ENCODE data around the gene NHP2. TPM values are rescaled to one million over a fixed set of nuclear protein-coding genes. Genes with fewer than 3 reads are reported as not detected.
"Not testable (repeated sequence)": the region's sequence is repeated elsewhere in the genome, so short reads cannot be mapped to it uniquely, and the experiment has no call there.

The NHP2 gene
- total RNA-seq, 2 donors from 2014 or later: 270 to 284 TPM

DNA sequence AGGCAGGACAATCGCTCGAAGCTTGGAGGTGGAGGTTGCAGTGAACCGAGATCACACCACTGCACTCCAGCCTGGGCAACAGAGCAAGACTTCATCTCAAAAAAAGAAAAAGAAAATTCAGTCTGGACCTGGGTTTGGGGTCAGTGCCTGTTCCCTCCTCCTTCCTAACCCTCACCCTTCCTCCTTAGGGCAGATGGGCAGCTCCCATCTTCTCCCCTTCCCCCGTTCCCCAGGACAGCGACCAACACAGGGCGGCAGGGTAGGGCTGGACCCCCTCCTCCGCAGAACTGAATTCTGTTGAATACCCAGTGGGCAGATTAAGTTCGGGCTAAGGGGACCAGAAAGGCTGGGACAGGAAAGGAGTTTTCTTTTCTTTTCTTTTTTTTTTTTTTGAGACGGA is 24.4 kb downstream of the NHP2 start:
- TF ChIP-seq, protein P1, sequence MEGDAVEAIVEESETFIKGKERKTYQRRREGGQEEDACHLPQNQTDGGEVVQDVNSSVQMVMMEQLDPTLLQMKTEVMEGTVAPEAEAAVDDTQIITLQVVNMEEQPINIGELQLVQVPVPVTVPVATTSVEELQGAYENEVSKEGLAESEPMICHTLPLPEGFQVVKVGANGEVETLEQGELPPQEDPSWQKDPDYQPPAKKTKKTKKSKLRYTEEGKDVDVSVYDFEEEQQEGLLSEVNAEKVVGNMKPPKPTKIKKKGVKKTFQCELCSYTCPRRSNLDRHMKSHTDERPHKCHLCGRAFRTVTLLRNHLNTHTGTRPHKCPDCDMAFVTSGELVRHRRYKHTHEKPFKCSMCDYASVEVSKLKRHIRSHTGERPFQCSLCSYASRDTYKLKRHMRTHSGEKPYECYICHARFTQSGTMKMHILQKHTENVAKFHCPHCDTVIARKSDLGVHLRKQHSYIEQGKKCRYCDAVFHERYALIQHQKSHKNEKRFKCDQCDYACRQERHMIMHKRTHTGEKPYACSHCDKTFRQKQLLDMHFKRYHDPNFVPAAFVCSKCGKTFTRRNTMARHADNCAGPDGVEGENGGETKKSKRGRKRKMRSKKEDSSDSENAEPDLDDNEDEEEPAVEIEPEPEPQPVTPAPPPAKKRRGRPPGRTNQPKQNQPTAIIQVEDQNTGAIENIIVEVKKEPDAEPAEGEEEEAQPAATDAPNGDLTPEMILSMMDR (IDR thresholded peaks at IDR 0.05): no peak
- TF ChIP-seq POLR2AphosphoS5 (IDR thresholded peaks at IDR 0.05) (no peak), POLR2A (IDR thresholded peaks at IDR 0.05) (no peak)
- no peaks in the 10 kb centered on the region for H3K36me3 ChIP-seq
- 93% methylated on average over 9 of the region's 9 CpGs for WGBS
- no peak overlapping the region for H3K27ac ChIP-seq
- no peak overlapping the region for H3K4me3 ChIP-seq
- H3K9me3 ChIP-seq: no peaks in the 10 kb centered on the region
- no peaks in the 10 kb centered on the region for H3K27me3 ChIP-seq (replicated peaks; ENCODE audit: insufficient read depth)
- H3K4me1 ChIP-seq (replicated peaks): peaks cover 5% of the 10 kb centered on the region
- intact Hi-C loops (cut with DNase I): no loop called here
- no peak for DNase-seq (ENCODE audit: low spot score)

DNA sequence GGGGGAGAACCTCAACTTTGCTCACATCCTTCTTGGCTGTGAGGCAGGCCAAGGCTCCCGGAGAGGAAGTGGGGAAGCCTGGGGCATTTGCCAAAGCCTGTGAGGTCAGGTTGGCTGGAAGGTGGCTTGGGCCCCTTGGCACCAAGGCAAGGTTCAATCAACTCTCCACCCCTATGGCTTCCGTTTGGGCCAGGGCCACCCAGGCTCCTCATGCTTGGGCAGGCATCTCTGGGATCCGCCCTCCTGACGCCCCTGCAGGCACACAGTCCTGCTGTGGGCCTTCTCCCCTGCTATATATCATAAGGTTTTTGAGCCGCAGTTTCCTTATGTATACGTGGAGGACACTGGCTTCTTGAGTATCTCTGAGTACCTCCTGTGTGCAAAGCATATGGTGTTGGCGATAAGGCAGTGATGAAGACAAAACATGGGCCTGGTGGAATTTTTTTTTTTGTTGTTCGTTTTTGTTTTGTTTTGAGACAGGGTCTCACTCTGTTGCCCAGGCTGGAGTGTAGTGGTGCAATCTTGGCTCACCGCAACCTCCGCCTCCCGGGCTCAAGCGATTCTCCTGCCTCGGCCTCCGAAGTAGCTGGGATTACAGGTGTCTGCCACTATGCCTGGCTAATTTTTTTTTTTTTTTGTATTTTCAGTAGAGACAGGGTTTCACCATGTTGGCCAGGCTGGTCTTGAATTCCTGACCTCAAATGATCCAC is 26.2 kb downstream of the NHP2 start:
- peaks cover 13% of the 10 kb centered on the region for H3K4me1 ChIP-seq (replicated peaks)
- H3K27ac ChIP-seq; H3K4me3 ChIP-seq; intact Hi-C loops (cut with DNase I); H3K9me3 ChIP-seq; DNase-seq (ENCODE audit: low spot score); H3K36me3 ChIP-seq; H3K27me3 ChIP-seq (replicated peaks; ENCODE audit: insufficient read depth): not testable (repeated sequence)
- 76% methylated on average over 14 of the region's 14 CpGs for WGBS

DNA sequence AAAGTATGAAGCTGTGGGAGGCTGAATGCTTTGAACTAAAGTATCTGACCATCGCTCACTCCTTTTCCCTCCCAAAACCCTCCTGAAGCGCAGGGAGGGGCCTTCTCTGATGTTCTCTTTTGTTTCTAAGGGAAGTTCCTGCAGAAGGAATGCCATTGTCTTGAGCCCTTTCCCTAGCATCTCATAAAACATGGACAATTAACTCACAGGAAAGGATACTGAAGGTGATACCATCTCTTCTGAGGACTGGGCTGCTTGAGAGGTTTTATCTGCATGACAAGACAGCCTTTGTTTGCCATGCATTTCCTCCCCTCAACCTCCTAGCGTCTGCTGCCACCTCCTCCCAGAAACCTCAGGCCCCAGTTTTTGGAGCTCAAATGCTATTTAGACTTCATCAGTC is 27.1 kb downstream of the NHP2 start:
- intact Hi-C loops (cut with DNase I): no loop called here
- WGBS: 49% methylated on average over 3 of the region's 3 CpGs
- no peak for DNase-seq (ENCODE audit: low spot score)
- peaks cover 13% of the 10 kb centered on the region for H3K4me1 ChIP-seq (replicated peaks)
- H3K36me3 ChIP-seq: no peaks in the 10 kb centered on the region
- H3K27ac ChIP-seq: no peak overlapping the region
- TF ChIP-seq, protein P1 (IDR thresholded peaks at IDR 0.05): no peak
- TF ChIP-seq POLR2A (IDR thresholded peaks at IDR 0.05) (no peak), POLR2AphosphoS5 (IDR thresholded peaks at IDR 0.05) (no peak)
- no peak overlapping the region for H3K4me3 ChIP-seq
- H3K9me3 ChIP-seq: no peaks in the 10 kb centered on the region
- no peaks in the 10 kb centered on the region for H3K27me3 ChIP-seq (replicated peaks; ENCODE audit: insufficient read depth)

DNA sequence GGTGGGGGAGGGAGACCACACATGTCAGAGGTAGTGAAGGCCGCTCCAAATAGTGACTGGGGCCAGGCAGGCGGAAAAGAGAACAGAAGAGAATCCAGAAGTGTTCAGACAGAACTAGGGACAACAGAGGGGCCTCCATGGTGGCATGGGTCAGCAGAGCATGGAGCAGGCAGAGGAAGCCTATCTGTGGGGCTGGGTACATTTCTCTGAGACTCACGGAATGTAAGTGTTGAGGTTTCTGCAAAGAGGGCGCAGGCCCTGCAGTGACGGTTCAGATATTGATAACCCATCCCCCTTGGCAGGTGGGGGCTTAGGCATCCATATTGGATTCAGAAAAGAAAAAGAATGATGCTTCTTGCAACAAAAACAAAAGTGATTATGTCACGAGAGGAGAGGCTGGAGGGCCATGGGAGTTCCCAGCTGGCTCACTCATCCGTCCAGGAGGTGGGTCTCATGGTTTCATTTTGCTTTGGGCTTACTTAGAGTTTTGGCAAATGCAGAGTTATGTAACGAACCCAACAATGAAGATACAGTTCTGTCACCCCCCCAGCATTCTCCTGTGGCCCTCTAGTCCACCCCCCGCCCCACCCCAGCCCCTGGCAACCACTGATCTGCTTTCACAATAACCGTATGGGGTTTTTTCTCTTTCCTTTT is 28.3 kb downstream of the NHP2 start:
- Histone ChIP-seq H3K27ac (no peak overlapping the region), H3K4me3 (no peak overlapping the region), H3K36me3 (no peaks in the 10 kb centered on the region), H3K4me1 (replicated peaks) (peaks cover 17% of the 10 kb centered on the region), H3K9me3 (no peaks in the 10 kb centered on the region), H3K27me3 (replicated peaks; ENCODE audit: insufficient read depth) (no peaks in the 10 kb centered on the region)
- intact Hi-C loops (cut with DNase I): no loop called here
- no peak for TF ChIP-seq POLR2AphosphoS5 (IDR thresholded peaks at IDR 0.05)
- TF ChIP-seq POLR2A (IDR thresholded peaks at IDR 0.05): no peak
- TF ChIP-seq, protein P1 (IDR thresholded peaks at IDR 0.05): no peak
- 77% methylated on average over 10 of the region's 10 CpGs for whole genome bisulfite sequencing
- no peak for DNase-seq (ENCODE audit: low spot score)

DNA sequence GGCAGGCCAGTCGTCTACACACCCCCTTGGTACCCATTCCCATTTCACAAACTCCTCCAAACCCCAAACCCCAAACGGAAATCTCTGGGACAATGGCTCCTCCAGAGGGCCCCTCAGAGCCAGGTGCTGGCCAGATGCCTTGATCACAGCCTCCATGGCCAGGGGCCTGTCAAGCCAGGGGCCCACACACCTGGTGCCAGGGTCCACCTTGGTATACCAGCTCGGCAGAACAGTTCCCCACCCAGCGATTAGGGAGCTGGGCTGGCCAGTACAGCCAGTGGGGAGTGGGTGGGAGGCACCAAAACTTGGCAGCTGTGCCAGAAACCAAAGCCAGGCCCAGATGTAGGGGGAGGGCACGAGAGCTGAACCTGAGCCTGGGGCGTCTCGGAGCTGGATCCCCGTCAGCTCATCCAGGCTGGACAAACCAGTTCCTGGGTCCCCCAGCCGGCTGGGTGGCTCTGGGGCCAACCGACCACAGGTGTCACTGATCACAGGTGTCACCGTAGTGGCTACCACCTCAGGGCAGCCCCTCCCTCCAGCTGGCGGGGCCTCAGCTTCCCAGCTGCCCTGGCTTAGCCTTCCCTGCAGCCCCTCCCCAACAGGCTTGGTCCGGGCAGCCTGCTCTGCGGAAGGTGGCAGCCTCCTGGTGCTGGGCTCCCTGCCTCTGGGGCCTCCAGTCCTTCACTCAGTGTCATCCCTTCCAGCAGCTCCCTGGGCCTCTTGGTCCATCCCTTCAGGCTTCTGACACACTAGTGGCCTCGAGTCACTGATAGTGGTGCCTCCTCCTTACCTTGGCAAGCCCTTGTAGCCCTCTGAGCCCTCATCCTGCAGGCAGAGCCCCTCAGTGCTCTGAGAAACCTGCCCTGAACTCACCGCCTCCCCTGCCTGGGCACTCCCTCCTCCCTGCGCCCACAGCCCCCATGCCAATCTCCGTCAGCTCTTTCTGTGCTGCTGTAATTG is 29.4 kb downstream of the NHP2 start:
- WGBS: 46% methylated on average over 17 of the region's 18 CpGs
- TF ChIP-seq POLR2AphosphoS5 (IDR thresholded peaks at IDR 0.05) (peak; percentile 65), POLR2A (IDR thresholded peaks at IDR 0.05) (peak; percentile 16)
- TF ChIP-seq, protein P1 (IDR thresholded peaks at IDR 0.05): no peak

More for the DNA sequence above, 29.4 kb downstream of the NHP2 start:
- intact Hi-C loops (cut with DNase I): no loop called here
- peak; percentile 73 for DNase-seq (ENCODE audit: low spot score)
- Histone ChIP-seq H3K4me3 (no peak overlapping the region), H3K9me3 (no peaks in the 10 kb centered on the region), H3K4me1 (replicated peaks) (peaks cover 17% of the 10 kb centered on the region), H3K36me3 (no peaks in the 10 kb centered on the region), H3K27me3 (replicated peaks; ENCODE audit: insufficient read depth) (no peaks in the 10 kb centered on the region), H3K27ac (peak overlapping the region; percentile 57 to 70)
